Transverse colon (tissue), 4 donors: Measurements from ENCODE around the gene MYOF.

Experiments used
- CTCF ChIP-seq, 5 experiments: fragments of 200-600 bp in 3 of 5; fragments of 450-650 bp in 2 of 5; sonication (generic) in 3 of 5; IDR thresholded peaks; 1 replicate in 2 of 5; 2 replicates in 3 of 5; pipeline ENCODE4 v1.5.1; 2016 to 2017; ENCODE audit warnings: antibody characterized with exemption in 5 of 5, inconsistent platforms in 3 of 5, mild to moderate bottlenecking in 2 of 5, moderate library complexity in 1 of 5
- EP300 ChIP-seq: sonication (generic); formaldehyde crosslinking; IDR thresholded peaks from one replicate; pipeline ENCODE4 v1.6.1; 2017; ENCODE audit warnings: antibody characterized with exemption, low read depth
- POLR2A ChIP-seq: fragments of 450-650 bp; IDR thresholded peaks from one replicate; pipeline ENCODE4 v1.6.1; 2016; ENCODE audit warnings: antibody characterized with exemption, mild to moderate bottlenecking, moderate library complexity
- POLR2AphosphoS5 ChIP-seq, 3 donors: sonication (generic); formaldehyde crosslinking; IDR thresholded peaks; one replicate each; pipeline ENCODE4 v1.6.1; 2016; ENCODE audit warnings: antibody characterized with exemption in 3 of 3

GRCh38 chr10:93267521-93267920, 214.6 kb downstream of the MYOF start:
- no peak for TF ChIP-seq POLR2A
- TF ChIP-seq CTCF (IDR thresholded peaks at IDR 0.05), result no peak
- TF ChIP-seq POLR2AphosphoS5 (IDR thresholded peaks at IDR 0.05), result no peak
- no peak for TF ChIP-seq EP300
